ENCODE data around the gene DDR1. TPM values are rescaled to one million over a fixed set of nuclear protein-coding genes. Genes with fewer than 3 reads are reported as not detected.
"Not testable (repeated sequence)": the region's sequence is repeated elsewhere in the genome, so short reads cannot be mapped to it uniquely, and the experiment has no call there.

DDR1 gene
- total RNA-seq, 4 donors from 2014 or later = 149 to 322 (median 230) TPM

DNA sequence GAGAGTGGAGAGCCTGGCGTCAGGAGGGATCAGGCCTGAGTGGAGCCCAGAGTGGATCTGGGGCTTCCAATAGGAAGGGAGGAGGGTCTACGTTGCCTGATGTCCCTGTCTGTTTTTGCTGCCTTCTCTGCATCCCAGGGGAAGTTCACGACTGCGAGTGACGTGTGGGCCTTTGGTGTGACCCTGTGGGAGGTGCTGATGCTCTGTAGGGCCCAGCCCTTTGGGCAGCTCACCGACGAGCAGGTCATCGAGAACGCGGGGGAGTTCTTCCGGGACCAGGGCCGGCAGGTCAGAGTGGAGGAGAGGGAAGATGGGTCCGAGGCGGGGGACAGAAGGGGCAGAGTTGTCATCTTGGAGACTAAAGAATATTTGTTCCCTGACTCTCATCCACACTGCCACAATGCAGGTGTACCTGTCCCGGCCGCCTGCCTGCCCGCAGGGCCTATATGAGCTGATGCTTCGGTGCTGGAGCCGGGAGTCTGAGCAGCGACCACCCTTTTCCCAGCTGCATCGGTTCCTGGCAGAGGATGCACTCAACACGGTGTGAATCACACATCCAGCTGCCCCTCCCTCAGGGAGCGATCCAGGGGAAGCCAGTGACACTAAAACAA is 14.5 kb downstream of the DDR1 start:
- no peaks in the 10 kb centered on the region for H3K9me3 ChIP-seq
- H3K36me3 ChIP-seq = peaks cover 0 to 37% (median 13%) of the 10 kb centered on the region in 4 donors
- H3K4me1 ChIP-seq = no peaks in the 10 kb centered on the region
- intact Hi-C loops (cut with DNase I; ENCODE audit: low total_unique reads) = no loop called here
- TF ChIP-seq, protein P1, sequence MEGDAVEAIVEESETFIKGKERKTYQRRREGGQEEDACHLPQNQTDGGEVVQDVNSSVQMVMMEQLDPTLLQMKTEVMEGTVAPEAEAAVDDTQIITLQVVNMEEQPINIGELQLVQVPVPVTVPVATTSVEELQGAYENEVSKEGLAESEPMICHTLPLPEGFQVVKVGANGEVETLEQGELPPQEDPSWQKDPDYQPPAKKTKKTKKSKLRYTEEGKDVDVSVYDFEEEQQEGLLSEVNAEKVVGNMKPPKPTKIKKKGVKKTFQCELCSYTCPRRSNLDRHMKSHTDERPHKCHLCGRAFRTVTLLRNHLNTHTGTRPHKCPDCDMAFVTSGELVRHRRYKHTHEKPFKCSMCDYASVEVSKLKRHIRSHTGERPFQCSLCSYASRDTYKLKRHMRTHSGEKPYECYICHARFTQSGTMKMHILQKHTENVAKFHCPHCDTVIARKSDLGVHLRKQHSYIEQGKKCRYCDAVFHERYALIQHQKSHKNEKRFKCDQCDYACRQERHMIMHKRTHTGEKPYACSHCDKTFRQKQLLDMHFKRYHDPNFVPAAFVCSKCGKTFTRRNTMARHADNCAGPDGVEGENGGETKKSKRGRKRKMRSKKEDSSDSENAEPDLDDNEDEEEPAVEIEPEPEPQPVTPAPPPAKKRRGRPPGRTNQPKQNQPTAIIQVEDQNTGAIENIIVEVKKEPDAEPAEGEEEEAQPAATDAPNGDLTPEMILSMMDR (IDR thresholded peaks at IDR 0.05) = no peak
- TF ChIP-seq POLR2A (IDR thresholded peaks at IDR 0.05) = no peak
- no peak for TF ChIP-seq EP300 (IDR thresholded peaks at IDR 0.05; ENCODE audit: low read depth)
- no peak for TF ChIP-seq POLR2AphosphoS5 (IDR thresholded peaks at IDR 0.05)
- H3K4me3 ChIP-seq = no peak overlapping the region
- in situ Hi-C loops (cut with MboI; ENCODE audit: low pct_ligation_motif_present in 1 of 4, low pct_unique_long_range_greater_than_20kb in 1 of 4, low sequenced_read_pairs in 3 of 4) = loop anchor here in 2 of 4 donors (25.0 kb wide), 1 partner anchor 162 kb away; the partner anchor contains the start of genes FLOT1 (in 2 of the 2) and IER3 (in 2 of the 2)
- no peak for DNase-seq
- no peak overlapping the region for H3K27ac ChIP-seq
- 78 to 90% methylated on average over 10 to 23 of the region's 23 CpGs for WGBS, 2 donors (ENCODE audit: low coverage in 1 of 2)
- no peaks in the 10 kb centered on the region for H3K27me3 ChIP-seq

DNA sequence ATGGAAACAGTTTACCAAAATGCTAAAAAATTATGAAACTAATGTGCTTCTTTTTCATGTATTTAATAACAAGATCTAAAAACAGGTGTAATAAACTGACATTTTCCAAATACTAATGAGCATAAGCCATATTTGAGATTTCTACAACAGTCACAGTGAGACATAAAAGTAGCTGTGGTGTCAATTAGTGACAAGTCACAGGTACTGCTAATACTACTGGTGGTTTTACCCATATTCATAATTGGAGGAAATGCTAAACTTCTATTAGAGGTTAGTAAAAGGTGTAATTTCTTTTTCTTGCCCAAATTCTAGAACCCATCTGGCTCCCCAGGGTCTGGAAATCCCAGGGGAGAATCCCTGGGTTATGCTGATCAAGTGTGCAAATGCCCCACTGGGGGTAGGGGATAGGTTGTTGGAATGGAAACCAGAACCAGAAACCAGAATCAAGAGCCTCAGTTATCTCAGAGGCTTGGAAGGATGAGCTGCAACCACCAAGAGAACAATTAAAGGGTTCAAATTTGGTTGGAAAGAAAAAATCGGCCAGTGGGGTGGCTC is 16.6 kb downstream of the DDR1 start:
- H3K4me3 ChIP-seq = no peak overlapping the region
- H3K4me1 ChIP-seq = no peaks in the 10 kb centered on the region
- H3K9me3 ChIP-seq = no peaks in the 10 kb centered on the region
- in situ Hi-C loops (cut with MboI; ENCODE audit: low pct_ligation_motif_present in 1 of 4, low pct_unique_long_range_greater_than_20kb in 1 of 4, low sequenced_read_pairs in 3 of 4) = no loop called here
- WGBS, 2 donors (ENCODE audit: low coverage in 1 of 2) = 78% methylated on average over 1 of the region's 1 CpG; no CpG with 5 or more reads in 1 of the 2 donors
- no peaks in the 10 kb centered on the region for H3K27me3 ChIP-seq
- H3K36me3 ChIP-seq = peaks cover 0 to 23% (median 3%) of the 10 kb centered on the region in 4 donors
- no peak for DNase-seq
- TF ChIP-seq POLR2AphosphoS5 (IDR thresholded peaks at IDR 0.05) (no peak), EP300 (IDR thresholded peaks at IDR 0.05; ENCODE audit: low read depth) (no peak)
- TF ChIP-seq, protein P1 (IDR thresholded peaks at IDR 0.05) = no peak
- intact Hi-C loops (cut with DNase I; ENCODE audit: low total_unique reads) = no loop called here
- no peak overlapping the region for H3K27ac ChIP-seq

DNA sequence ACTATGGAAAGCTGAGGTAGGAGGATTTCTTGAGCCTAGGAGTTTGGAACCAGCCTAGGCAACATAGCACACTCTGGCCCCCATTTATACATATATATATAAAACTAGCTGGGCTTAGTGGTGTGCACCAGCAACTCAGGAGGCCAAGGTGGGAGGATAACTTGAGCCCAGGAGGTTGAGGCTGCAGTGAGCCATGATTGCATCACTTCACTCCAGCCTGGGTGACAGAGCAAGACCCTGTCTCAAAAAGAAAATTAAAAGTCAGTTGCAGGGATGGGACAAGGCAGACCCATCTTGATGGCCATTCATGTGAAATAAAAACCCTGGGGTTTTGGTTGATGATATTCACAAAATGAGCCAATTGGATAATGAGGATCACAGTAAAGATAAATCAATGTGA is 17.1 kb downstream of the DDR1 start:
- intact Hi-C loops (cut with DNase I; ENCODE audit: low total_unique reads) (no loop called here), in situ Hi-C loops (cut with MboI; ENCODE audit: low pct_ligation_motif_present in 1 of 4, low pct_unique_long_range_greater_than_20kb in 1 of 4, low sequenced_read_pairs in 3 of 4) (no loop called here)
- no peaks in the 10 kb centered on the region for H3K27me3 ChIP-seq
- TF ChIP-seq, protein P1 (IDR thresholded peaks at IDR 0.05) = no peak
- no peak for TF ChIP-seq POLR2AphosphoS5 (IDR thresholded peaks at IDR 0.05)
- TF ChIP-seq EP300 (IDR thresholded peaks at IDR 0.05; ENCODE audit: low read depth) = no peak
- no peak for TF ChIP-seq POLR2A (IDR thresholded peaks at IDR 0.05)
- no peak overlapping the region for H3K27ac ChIP-seq
- no peak for DNase-seq
- peaks cover 0 to 21% (median 3%) of the 10 kb centered on the region in 4 donors for H3K36me3 ChIP-seq
- no peak overlapping the region for H3K4me3 ChIP-seq
- H3K4me1 ChIP-seq = no peaks in the 10 kb centered on the region
- H3K9me3 ChIP-seq = no peaks in the 10 kb centered on the region

DNA sequence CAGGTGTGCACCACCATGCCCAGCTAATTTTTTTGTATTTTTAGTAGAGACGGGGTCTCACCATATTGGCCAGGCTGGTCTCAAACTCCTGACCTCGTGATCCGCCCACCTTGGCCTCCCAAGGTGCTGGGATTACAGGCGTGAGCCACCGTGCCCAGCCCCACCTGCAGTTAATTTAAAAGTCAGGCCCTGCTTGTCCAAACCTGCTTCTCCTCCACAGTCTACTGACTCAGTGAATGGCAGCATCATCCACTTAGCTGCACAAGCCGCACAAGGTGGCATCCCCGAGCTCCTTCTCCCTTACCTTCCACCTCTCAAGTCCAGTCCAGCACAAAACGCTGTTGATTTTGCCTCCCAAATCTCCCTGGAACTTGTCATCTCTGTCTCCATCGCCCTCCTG is 17.9 kb downstream of the DDR1 start:
- DNase-seq; H3K4me3 ChIP-seq; intact Hi-C loops (cut with DNase I; ENCODE audit: low total_unique reads); H3K9me3 ChIP-seq; in situ Hi-C loops (cut with MboI; ENCODE audit: low pct_ligation_motif_present in 1 of 4, low pct_unique_long_range_greater_than_20kb in 1 of 4, low sequenced_read_pairs in 3 of 4); H3K27ac ChIP-seq; H3K27me3 ChIP-seq; H3K4me1 ChIP-seq: not testable (repeated sequence)
- WGBS, 2 donors (ENCODE audit: low coverage in 1 of 2) = 76 to 100% methylated on average over 1 to 9 of the region's 9 CpGs
- H3K36me3 ChIP-seq = peaks cover 0 to 21% (median 3%) of the 10 kb centered on the region in 4 donors
